Frontal cortex (tissue), 4 donors: ENCODE measurements around the gene TIGIT. TPM values are rescaled to one million over a fixed set of nuclear protein-coding genes. Genes with fewer than 3 reads are reported as not detected.
A peak's percentile ranks its signal among the peaks of the same experiment; 100 is the strongest.
"Not testable (repeated sequence)": the region's sequence is repeated elsewhere in the genome, so short reads cannot be mapped to it uniquely, and the experiment has no call there.

Source experiments
- DNase-seq, 2 donors: peaks; one replicate each; pipeline ENCODE4 v3.0.0; 2012; ENCODE audit warnings: low spot score in 2 of 2
- FAIRE-seq: peaks from 2 replicates; lab custom pipeline; 2012; peaks lifted over from hg19 to GRCh38; lab: Jason Lieb, UNC
- total RNA-seq: library from RNA; depleted of rRNA; stranded (reverse); fragments of >200 nt; gene quantifications from one replicate; pipeline ENCODE4 v1.2.3, GENCODE V29; 2014
- donor health status: control.
- donor health status: control.
- donor health status: control.

TIGIT gene
- total RNA-seq: not detected

- FAIRE-seq: no peak
- DNase-seq: no peak
Observed at GRCh38 chr3:114293838-114294535, at the start of gene TIGIT. TSS of gene TIGIT (plus strand) at chr3:114294028. CDS start at chr3:114294062, 34 bp downstream.

- DNase-seq: no peak
- no peak for FAIRE-seq
Observed at GRCh38 chr3:114252954-114253353, 40.9 kb upstream of the TIGIT start.

GRCh38 chr3:114253505-114253904, 40.3 kb upstream of the TIGIT start:
- FAIRE-seq (no peak), DNase-seq (no peak)

GRCh38 chr3:114259566-114259965, 34.3 kb upstream of the TIGIT start:
- DNase-seq (no peak), FAIRE-seq (peak; percentile 86)

- FAIRE-seq (no peak), DNase-seq (no peak)
Observed at GRCh38 chr3:114260152-114260551, 33.7 kb upstream of the TIGIT start.

- DNase-seq: no peak
- no peak for FAIRE-seq
Observed at GRCh38 chr3:114270019-114270418, 23.8 kb upstream of the TIGIT start.

- no peak for DNase-seq
- FAIRE-seq: no peak
Observed at GRCh38 chr3:114272271-114272670, 21.6 kb upstream of the TIGIT start.

- DNase-seq: no peak
- no peak for FAIRE-seq
Observed at GRCh38 chr3:114274929-114275328, 18.9 kb upstream of the TIGIT start.

- DNase-seq, FAIRE-seq: not testable (repeated sequence)
Observed at GRCh38 chr3:114276856-114277255, 17.0 kb upstream of the TIGIT start.

GRCh38 chr3:114284644-114285043, 9.2 kb upstream of the TIGIT start:
- FAIRE-seq: no peak
- no peak for DNase-seq

GRCh38 chr3:114285648-114286230, 8.1 kb upstream of the TIGIT start:
- FAIRE-seq (no peak), DNase-seq (no peak)

- no peak for DNase-seq
- no peak for FAIRE-seq
Observed at GRCh38 chr3:114286266-114286665, 7.6 kb upstream of the TIGIT start.

- DNase-seq (peak; percentile 12 to 32), FAIRE-seq (no peak)
Observed at GRCh38 chr3:114290911-114291901, 2.6 kb upstream of the TIGIT start.

GRCh38 chr3:114294940-114295480, 1.2 kb downstream of the TIGIT start:
- FAIRE-seq (no peak), DNase-seq (no peak)

- DNase-seq: no peak
- no peak for FAIRE-seq
Observed at GRCh38 chr3:114295946-114296345, 2.1 kb downstream of the TIGIT start.

- FAIRE-seq: no peak
Observed at GRCh38 chr3:114299421-114299820, 5.6 kb downstream of the TIGIT start.

GRCh38 chr3:114299941-114300624, 6.3 kb downstream of the TIGIT start:
- FAIRE-seq: no peak
- DNase-seq: no peak

More at GRCh38 chr3:114299421-114299820, 5.6 kb downstream of the TIGIT start:
- DNase-seq: no peak

- DNase-seq (no peak), FAIRE-seq (no peak)
Observed at GRCh38 chr3:114307222-114307830, 13.5 kb downstream of the TIGIT start.

GRCh38 chr3:114307832-114308231, 14.0 kb downstream of the TIGIT start:
- no peak for DNase-seq
- no peak for FAIRE-seq
